Liver (tissue), 9 donors: ENCODE data around the gene CHAT. TPM values are rescaled to one million over a fixed set of nuclear protein-coding genes. Genes with fewer than 3 reads are reported as not detected.

Experiments used
- DNase-seq: peaks from one replicate; pipeline ENCODE4 v3.0.0-alpha.2; 2017; ENCODE audit warnings: low spot score
- H3K27ac ChIP-seq, 2 donors: one replicate each; pipeline ENCODE4 v1.7.0; 2013; ENCODE audit warnings: inconsistent platforms in 2 of 2, low read length in 2 of 2, control low read depth in 1 of 2, low read depth in 1 of 2, mild to moderate bottlenecking in 1 of 2
- H3K27me3 ChIP-seq, 4 donors: one replicate each; pipeline versions ENCODE4 v1.6.1 to v1.7.0; 2013; ENCODE audit warnings: low read length in 3 of 4, inconsistent platforms in 1 of 4, mild to moderate bottlenecking in 1 of 4, moderate library complexity in 1 of 4; ENCODE audit not compliant: control insufficient read depth in 4 of 4, insufficient read depth in 4 of 4
- H3K36me3 ChIP-seq, 4 donors: one replicate each; pipeline versions ENCODE4 v1.6.1 to v1.7.0; 2013; ENCODE audit warnings: low read length in 3 of 4, mild to moderate bottlenecking in 3 of 4, low read depth in 1 of 4, moderate library complexity in 1 of 4; ENCODE audit not compliant: control insufficient read depth in 4 of 4, insufficient read depth in 3 of 4
- H3K4me1 ChIP-seq, 4 donors: one replicate each; pipeline versions ENCODE4 v1.6.1 to v1.7.0; 2013; ENCODE audit warnings: low read length in 3 of 4, mild to moderate bottlenecking in 3 of 4, moderate library complexity in 1 of 4; ENCODE audit not compliant: control insufficient read depth in 4 of 4, insufficient read depth in 4 of 4
- H3K4me3 ChIP-seq, 3 donors: one replicate each; pipeline versions ENCODE4 v1.6.1 to v1.7.0; 2013; ENCODE audit warnings: low read length in 3 of 3, control low read depth in 1 of 3, low read depth in 1 of 3, mild to moderate bottlenecking in 1 of 3
- H3K9ac ChIP-seq, 2 donors: one replicate each; pipeline ENCODE4 v1.7.0; 2013; ENCODE audit warnings: low read length in 2 of 2, mild to moderate bottlenecking in 2 of 2, moderate library complexity in 2 of 2, control low read depth in 1 of 2, low read depth in 1 of 2
- H3K9me3 ChIP-seq, 4 donors: one replicate each; pipeline versions ENCODE4 v1.6.1 to v1.7.0; 2013; ENCODE audit warnings: low read length in 3 of 4; ENCODE audit not compliant: control insufficient read depth in 4 of 4
- ATF3 ChIP-seq: IDR thresholded peaks from 2 replicates; pipeline ENCODE4 v1.6.1; 2016; ENCODE audit warnings: antibody characterized with exemption
- CTCF ChIP-seq: fragments of 150-350 bp; IDR thresholded peaks from 2 replicates; pipeline ENCODE4 v1.5.1; 2017; ENCODE audit warnings: improper control_type of control experiment, low read depth, low read length; ENCODE audit not compliant: missing input control
- EGR1 ChIP-seq, 2 donors: IDR thresholded peaks; 2 replicates each; pipeline ENCODE4 v1.6.1; 2016 to 2018; ENCODE audit warnings: antibody characterized with exemption in 2 of 2, low read depth in 2 of 2
- FOXA1 ChIP-seq: IDR thresholded peaks from 2 replicates; pipeline ENCODE4 v1.6.1; 2016; ENCODE audit warnings: antibody characterized with exemption
- FOXA2 ChIP-seq: IDR thresholded peaks from 2 replicates; pipeline ENCODE4 v1.6.1; 2016; ENCODE audit warnings: antibody characterized with exemption
- GABPA ChIP-seq, 2 donors: IDR thresholded peaks in 1 of 2; conservative IDR thresholded peaks in 1 of 2; 2 replicates each; pipeline ENCODE4 v1.6.1; 2016; ENCODE audit warnings: antibody characterized with exemption in 2 of 2, mild to moderate bottlenecking in 1 of 2, moderate library complexity in 1 of 2
- HNF4A ChIP-seq, 2 donors: conservative IDR thresholded peaks; 2 replicates each; pipeline ENCODE4 v1.6.1; 2016; ENCODE audit warnings: antibody characterized with exemption in 2 of 2, mild to moderate bottlenecking in 2 of 2
- HNF4G ChIP-seq: IDR thresholded peaks from 2 replicates; pipeline ENCODE4 v1.6.1; 2016; ENCODE audit warnings: antibody characterized with exemption
- JUND ChIP-seq, 2 donors: IDR thresholded peaks; 2 replicates each; pipeline ENCODE4 v1.6.1; 2016; ENCODE audit warnings: antibody characterized with exemption in 2 of 2
- MAX ChIP-seq: IDR thresholded peaks from 2 replicates; pipeline ENCODE4 v1.6.1; 2016; ENCODE audit warnings: antibody characterized with exemption
- NR2F2 ChIP-seq: IDR thresholded peaks from 2 replicates; pipeline ENCODE4 v1.6.1; 2016; ENCODE audit warnings: antibody characterized with exemption
- RAD21 ChIP-seq, 2 donors: IDR thresholded peaks; 2 replicates each; pipeline ENCODE4 v1.6.1; 2016; ENCODE audit warnings: antibody characterized with exemption in 2 of 2, mild to moderate bottlenecking in 2 of 2
- REST ChIP-seq: IDR thresholded peaks from 2 replicates; pipeline ENCODE4 v1.6.1; 2016; ENCODE audit warnings: antibody characterized with exemption, mild to moderate bottlenecking
- RXRA ChIP-seq, 2 donors: IDR thresholded peaks; 2 replicates each; pipeline ENCODE4 v1.6.1; 2017 to 2018; ENCODE audit warnings: antibody characterized with exemption in 2 of 2, mild to moderate bottlenecking in 1 of 2
- SP1 ChIP-seq: IDR thresholded peaks from 2 replicates; pipeline ENCODE4 v1.6.1; 2018; ENCODE audit warnings: antibody characterized with exemption, mild to moderate bottlenecking
- YY1 ChIP-seq: IDR thresholded peaks from 2 replicates; pipeline ENCODE4 v1.6.1; 2016; ENCODE audit warnings: antibody characterized with exemption, mild to moderate bottlenecking
- ZBTB33 ChIP-seq: IDR thresholded peaks from 2 replicates; pipeline ENCODE4 v1.6.1; 2016; ENCODE audit warnings: antibody characterized with exemption
- WGBS: extraction: QIAGEN DNeasy Blood & Tissue Kit; methylation state at CpG from one replicate; pipeline ENCODE4 v1.1.7; 2013; 5-methylcytosine and 5-hydroxymethylcytosine counted together
- polyA plus RNA-seq, 2 donors: library from polyadenylated mRNA; stranded (reverse) in 1 of 2; unstranded in 1 of 2; fragments of 200-250 nt in 1 of 2; fragments of >200 nt in 1 of 2; fragmentation: Nextera tagmentation in 1 of 2; extraction: Ambion mirVana in 1 of 2; gene quantifications; one replicate each; pipeline versions ENCODE4 v1.2.1 to v1.2.3, GENCODE V29; 2013 to 2015
- total RNA-seq, 2 donors: library from RNA; depleted of rRNA; stranded (reverse); fragments of >200 nt; gene quantifications; one replicate each; pipeline ENCODE4 v1.2.3, GENCODE V29; 2014
- donor health status: healthy.
- donor health status: healthy.
- donor health status: healthy.
- donor health status: healthy.
- donor health status: healthy.

Gene CHAT
- total and polyA plus RNA-seq, 4 donors = not detected

- no peak for TF ChIP-seq YY1
Measured at GRCh38 chr10:49595003-49595712, 18.7 kb upstream of the CHAT start (continued).

- peak; percentile 17 for DNase-seq
- peaks cover 0 to 2% (median 0%) of the 10 kb centered on the region in 4 donors for H3K4me1 ChIP-seq
- no peaks in the 10 kb centered on the region for H3K36me3 ChIP-seq
- H3K27me3 ChIP-seq = no peaks in the 10 kb centered on the region
- no peak overlapping the region for H3K27ac ChIP-seq
- WGBS = 78% methylated on average over 13 of the region's 13 CpGs
- TF ChIP-seq JUND (IDR thresholded peaks at IDR 0.05) (no peak), RAD21 (IDR thresholded peaks at IDR 0.05) (no peak), SP1 (no peak), ATF3 (no peak), HNF4A (conservative IDR thresholded peaks at IDR 0.05) (no peak), CTCF (no peak), RXRA (IDR thresholded peaks at IDR 0.05) (no peak), ZBTB33 (no peak), FOXA1 (no peak), HNF4G (no peak), FOXA2 (no peak), REST (no peak), GABPA (IDR thresholded peaks at IDR 0.05 in 1 of 2, conservative IDR thresholded peaks at IDR 0.05 in 1 of 2) (no peak), NR2F2 (no peak), MAX (no peak), EGR1 (IDR thresholded peaks at IDR 0.05; ENCODE audit: low read depth in 2 of 2) (no peak), YY1 (no peak)
- H3K9ac ChIP-seq = no peak overlapping the region
- H3K4me3 ChIP-seq = no peak overlapping the region
- H3K9me3 ChIP-seq = no peaks in the 10 kb centered on the region
Measured at GRCh38 chr10:49595713-49596492, 17.9 kb upstream of the CHAT start.
